NOMO-1 (cell line): ENCODE measurements around the gene RASA2.
A peak's percentile ranks its signal among the peaks of the same experiment; 100 is the strongest.
"Not testable (repeated sequence)": the region's sequence is repeated elsewhere in the genome, so short reads cannot be mapped to it uniquely, and the experiment has no call there.

Experiments
- DNase-seq, 2 experiments: peaks; one replicate each; lab custom pipeline; 2025; ENCODE audit not compliant: unreplicated experiment in 2 of 2; lab: John Stamatoyannopoulos, UW

RASA2 gene

GRCh38 chr3:141455603-141456300 lies 31.1 kb upstream of the RASA2 start:
- DNase-seq, result no peak

GRCh38 chr3:141456301-141456625 lies 30.6 kb upstream of the RASA2 start:
- DNase-seq, result no peak

GRCh38 chr3:141457624-141458236 lies 29.1 kb upstream of the RASA2 start:
- no peak for DNase-seq

GRCh38 chr3:141459008-141459407 lies 27.8 kb upstream of the RASA2 start:
- DNase-seq, result no peak

GRCh38 chr3:141460097-141460704 lies 26.6 kb upstream of the RASA2 start:
- peak; percentile 64 to 89 for DNase-seq

GRCh38 chr3:141462176-141462859 lies 24.5 kb upstream of the RASA2 start:
- no peak for DNase-seq

- DNase-seq, result no peak
Measured at GRCh38 chr3:141465221-141465620, 21.6 kb upstream of the RASA2 start.

GRCh38 chr3:141466633-141467169 lies 20.1 kb upstream of the RASA2 start:
- no peak for DNase-seq

GRCh38 chr3:141469720-141470119 lies 17.1 kb upstream of the RASA2 start:
- peak in 1 of 2 experiments; percentile 13 for DNase-seq

GRCh38 chr3:141471160-141471559 lies 15.7 kb upstream of the RASA2 start:
- no peak for DNase-seq

- peak in 1 of 2 experiments; percentile 40 for DNase-seq
Measured at GRCh38 chr3:141476033-141476432, 10.8 kb upstream of the RASA2 start.

GRCh38 chr3:141477224-141477623 lies 9.6 kb upstream of the RASA2 start:
- DNase-seq, result no peak

- no peak for DNase-seq
Measured at GRCh38 chr3:141478139-141478538, 8.7 kb upstream of the RASA2 start.

- not testable (repeated sequence) for DNase-seq
Measured at GRCh38 chr3:141478840-141479239, 8.0 kb upstream of the RASA2 start.

GRCh38 chr3:141482245-141482922 lies 4.4 kb upstream of the RASA2 start:
- DNase-seq, result peak in 1 of 2 experiments; percentile 33

- DNase-seq, result no peak
Measured at GRCh38 chr3:141484701-141485287, 2.0 kb upstream of the RASA2 start.

GRCh38 chr3:141485641-141486495 lies 959 bp upstream of the RASA2 start:
- peak in 1 of 2 experiments; percentile 57 for DNase-seq

GRCh38 chr3:141486496-141486745 lies 406 bp upstream of the RASA2 start:
- no peak for DNase-seq

GRCh38 chr3:141487521-141488252 lies 860 bp downstream of the RASA2 start:
- peak; percentile 80 to 84 for DNase-seq
